ENCODE data around the gene SPTBN4. TPM values are rescaled to one million over a fixed set of nuclear protein-coding genes. Genes with fewer than 3 reads are reported as not detected.

The SPTBN4 gene
- polyA plus RNA-seq, 1 of the 3 experiments (the other 2 are of a cell fraction) = 3.1 TPM

GRCh38 chr19:40530091-40530901 lies 63.5 kb downstream of the SPTBN4 start:
- Histone ChIP-seq H3K27ac (ENCODE audit: low read depth in 2 of 2, low read length in 1 of 2) (peak overlapping the region in 1 of 2 experiments; percentile 70; a peak in 1 of 4 replicates), H3K4me3 (ENCODE audit: low read depth in 2 of 2, low read length in 1 of 2) (peak overlapping the region in 1 of 2 experiments; percentile 41; a peak in 2 of 4 replicates), H3K9ac (no peak overlapping the region), H3K36me3 (replicated peaks in 1 of 2; ENCODE audit: control insufficient read depth in 1 of 2, insufficient read depth in 2 of 2, low read length in 1 of 2) (no peaks in the 10 kb centered on the region), H4K20me1 (ENCODE audit: insufficient read depth) (no peaks in the 10 kb centered on the region), H3F3A (replicated peaks; ENCODE audit: insufficient read depth) (no peaks in the 10 kb centered on the region), H3K9me3 (no peaks in the 10 kb centered on the region), H3K4me1 (ENCODE audit: control insufficient read depth in 1 of 2, insufficient read depth in 2 of 2, low read depth in 1 of 2, low read length in 1 of 2) (peaks cover 0 to 11% of the 10 kb centered on the region in 2 experiments; a peak in 1 of 4 replicates), H3K27me3 (ENCODE audit: insufficient read depth) (no peaks in the 10 kb centered on the region), H3K79me2 (ENCODE audit: insufficient read depth) (no peaks in the 10 kb centered on the region), H3K9me2 (no peaks in the 10 kb centered on the region), H2AFZ (ENCODE audit: low read depth) (no peak overlapping the region), H3K4me2 (0 out of 2 replicates have a peak overlapping the region, but pooled peaks have one; percentile 67)
- ChIA-PET CTCF (interaction anchor here (0.6 to 3.7 kb wide), 12 partner anchors 8 to 105 kb away, joined by 3 to 16 read pairs (median 4); partner anchors contain the start of gene LTBP4), POLR2A (no interaction called here)
- DNase-seq = peak; percentile 93
- no peak for TF ChIP-seq CHD2 (IDR thresholded peaks at IDR 0.05; ENCODE audit: low read length, partially characterized antibody)
- no peak for TF ChIP-seq FOXJ3 (CRISPR knock-in tag; IDR thresholded peaks at IDR 0.05)
- no peak for TF ChIP-seq USF1 (IDR thresholded peaks at IDR 0.05; ENCODE audit: borderline replicate concordance, low read depth)
- TF ChIP-seq MXI1 (IDR thresholded peaks at IDR 0.05; ENCODE audit: low read depth, low read length) = no peak
- no peak for TF ChIP-seq FOSL2 (IDR thresholded peaks at IDR 0.05; ENCODE audit: borderline replicate concordance, low read depth)
- TF ChIP-seq CTCF (IDR thresholded peaks at IDR 0.05) = peak; percentile 25; the same call in 1 of the 2 replicates
- TF ChIP-seq EZH2phosphoT487 (IDR thresholded peaks at IDR 0.05; ENCODE audit: borderline replicate concordance, low read depth) = no peak
- no peak for TF ChIP-seq RFX5 (IDR thresholded peaks at IDR 0.05; ENCODE audit: low read length)
- no peak for TF ChIP-seq TCF12 (IDR thresholded peaks at IDR 0.05)
- no peak for TF ChIP-seq NFIC (IDR thresholded peaks at IDR 0.05; ENCODE audit: borderline replicate concordance)
- TF ChIP-seq FOXM1 (IDR thresholded peaks at IDR 0.05; ENCODE audit: low read depth) = no peak
- no peak for TF ChIP-seq USF2 (IDR thresholded peaks at IDR 0.05; ENCODE audit: borderline replicate concordance, low read depth, low read length)
- no peak for TF ChIP-seq PBX3 (IDR thresholded peaks at IDR 0.05)
- no peak for TF ChIP-seq RAD21 (IDR thresholded peaks at IDR 0.05; ENCODE audit: low read length)
- TF ChIP-seq, protein P1, sequence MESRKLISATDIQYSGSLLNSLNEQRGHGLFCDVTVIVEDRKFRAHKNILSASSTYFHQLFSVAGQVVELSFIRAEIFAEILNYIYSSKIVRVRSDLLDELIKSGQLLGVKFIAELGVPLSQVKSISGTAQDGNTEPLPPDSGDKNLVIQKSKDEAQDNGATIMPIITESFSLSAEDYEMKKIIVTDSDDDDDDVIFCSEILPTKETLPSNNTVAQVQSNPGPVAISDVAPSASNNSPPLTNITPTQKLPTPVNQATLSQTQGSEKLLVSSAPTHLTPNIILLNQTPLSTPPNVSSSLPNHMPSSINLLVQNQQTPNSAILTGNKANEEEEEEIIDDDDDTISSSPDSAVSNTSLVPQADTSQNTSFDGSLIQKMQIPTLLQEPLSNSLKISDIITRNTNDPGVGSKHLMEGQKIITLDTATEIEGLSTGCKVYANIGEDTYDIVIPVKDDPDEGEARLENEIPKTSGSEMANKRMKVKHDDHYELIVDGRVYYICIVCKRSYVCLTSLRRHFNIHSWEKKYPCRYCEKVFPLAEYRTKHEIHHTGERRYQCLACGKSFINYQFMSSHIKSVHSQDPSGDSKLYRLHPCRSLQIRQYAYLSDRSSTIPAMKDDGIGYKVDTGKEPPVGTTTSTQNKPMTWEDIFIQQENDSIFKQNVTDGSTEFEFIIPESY (IDR thresholded peaks at IDR 0.05; ENCODE audit: borderline replicate concordance, low read depth) = no peak
- TF ChIP-seq EP300 (IDR thresholded peaks at IDR 0.05; ENCODE audit: borderline replicate concordance in 1 of 2, low read depth in 1 of 2, low read length in 1 of 2) = no peak
- TF ChIP-seq, protein P2, sequence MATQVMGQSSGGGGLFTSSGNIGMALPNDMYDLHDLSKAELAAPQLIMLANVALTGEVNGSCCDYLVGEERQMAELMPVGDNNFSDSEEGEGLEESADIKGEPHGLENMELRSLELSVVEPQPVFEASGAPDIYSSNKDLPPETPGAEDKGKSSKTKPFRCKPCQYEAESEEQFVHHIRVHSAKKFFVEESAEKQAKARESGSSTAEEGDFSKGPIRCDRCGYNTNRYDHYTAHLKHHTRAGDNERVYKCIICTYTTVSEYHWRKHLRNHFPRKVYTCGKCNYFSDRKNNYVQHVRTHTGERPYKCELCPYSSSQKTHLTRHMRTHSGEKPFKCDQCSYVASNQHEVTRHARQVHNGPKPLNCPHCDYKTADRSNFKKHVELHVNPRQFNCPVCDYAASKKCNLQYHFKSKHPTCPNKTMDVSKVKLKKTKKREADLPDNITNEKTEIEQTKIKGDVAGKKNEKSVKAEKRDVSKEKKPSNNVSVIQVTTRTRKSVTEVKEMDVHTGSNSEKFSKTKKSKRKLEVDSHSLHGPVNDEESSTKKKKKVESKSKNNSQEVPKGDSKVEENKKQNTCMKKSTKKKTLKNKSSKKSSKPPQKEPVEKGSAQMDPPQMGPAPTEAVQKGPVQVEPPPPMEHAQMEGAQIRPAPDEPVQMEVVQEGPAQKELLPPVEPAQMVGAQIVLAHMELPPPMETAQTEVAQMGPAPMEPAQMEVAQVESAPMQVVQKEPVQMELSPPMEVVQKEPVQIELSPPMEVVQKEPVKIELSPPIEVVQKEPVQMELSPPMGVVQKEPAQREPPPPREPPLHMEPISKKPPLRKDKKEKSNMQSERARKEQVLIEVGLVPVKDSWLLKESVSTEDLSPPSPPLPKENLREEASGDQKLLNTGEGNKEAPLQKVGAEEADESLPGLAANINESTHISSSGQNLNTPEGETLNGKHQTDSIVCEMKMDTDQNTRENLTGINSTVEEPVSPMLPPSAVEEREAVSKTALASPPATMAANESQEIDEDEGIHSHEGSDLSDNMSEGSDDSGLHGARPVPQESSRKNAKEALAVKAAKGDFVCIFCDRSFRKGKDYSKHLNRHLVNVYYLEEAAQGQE (IDR thresholded peaks at IDR 0.05; ENCODE audit: low read depth, low read length) = peak; percentile 95
- no peak for TF ChIP-seq ELF1 (IDR thresholded peaks at IDR 0.05)
- 24% methylated on average over 8 of the region's 75 CpGs for WGBS (ENCODE audit: low lambda C conversion rate)
